ENCODE data around the gene IL20RA. TPM values are rescaled to one million over a fixed set of nuclear protein-coding genes. Genes with fewer than 3 reads are reported as not detected.
"Not testable (repeated sequence)": the region's sequence is repeated elsewhere in the genome, so short reads cannot be mapped to it uniquely, and the experiment has no call there.

The IL20RA gene
- total RNA-seq, 2 donors from 2014 or later = 0.06 TPM; not detected in 1

DNA sequence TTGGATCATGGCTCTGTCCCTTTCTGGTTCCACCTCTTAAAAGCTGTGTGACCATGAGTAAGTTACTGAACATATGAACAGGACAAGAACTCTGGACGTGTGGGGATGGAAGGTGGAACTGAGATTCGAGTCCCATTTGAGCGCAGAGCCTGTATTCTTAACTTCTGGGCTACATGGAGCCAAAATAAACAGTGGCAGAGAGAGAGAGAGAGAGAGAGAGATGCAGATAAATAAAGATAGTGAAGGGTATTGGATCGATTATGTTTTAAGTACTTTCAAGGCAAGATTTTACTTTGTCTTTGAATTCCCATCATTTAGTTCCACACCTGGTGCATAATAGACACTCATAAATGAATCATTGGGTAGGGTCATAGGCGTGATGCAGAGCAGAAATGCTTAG is 82.9 kb downstream of the IL20RA start:
- H3K36me3 Mint-ChIP-seq (ENCODE audit: low read depth) = no peaks in the 10 kb centered on the region
- no peak overlapping the region for H3K27ac Mint-ChIP-seq
- H3K27me3 Mint-ChIP-seq = peaks cover 13% of the 10 kb centered on the region
- no peaks in the 10 kb centered on the region for H3K4me1 Mint-ChIP-seq
- H3K4me3 Mint-ChIP-seq = no peak overlapping the region
- no peaks in the 10 kb centered on the region for H3K9me3 Mint-ChIP-seq
- no peak for ATAC-seq (replicated peaks)

DNA sequence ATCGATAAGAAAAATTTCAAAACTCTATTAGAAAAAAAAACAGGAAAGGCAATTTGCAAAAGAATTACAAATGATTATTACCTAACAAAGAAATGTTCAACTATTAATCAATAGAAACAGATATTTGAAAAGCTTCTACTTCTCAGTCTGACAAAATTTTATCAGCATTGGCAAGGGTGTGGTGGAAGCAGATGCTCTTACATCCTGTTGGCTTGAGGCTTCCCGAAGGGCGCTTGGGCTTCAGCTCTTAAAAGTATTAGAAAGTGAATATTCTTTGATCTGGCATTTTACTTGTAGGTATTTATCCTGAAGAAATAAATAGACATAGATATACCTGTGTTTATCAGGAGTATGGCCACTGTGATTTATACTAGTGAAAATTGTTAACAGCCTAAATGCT is 84.0 kb downstream of the IL20RA start:
- Mint-ChIP-seq H3K4me3 (no peak overlapping the region), H3K9me3 (no peaks in the 10 kb centered on the region), H3K4me1 (no peaks in the 10 kb centered on the region)

DNA sequence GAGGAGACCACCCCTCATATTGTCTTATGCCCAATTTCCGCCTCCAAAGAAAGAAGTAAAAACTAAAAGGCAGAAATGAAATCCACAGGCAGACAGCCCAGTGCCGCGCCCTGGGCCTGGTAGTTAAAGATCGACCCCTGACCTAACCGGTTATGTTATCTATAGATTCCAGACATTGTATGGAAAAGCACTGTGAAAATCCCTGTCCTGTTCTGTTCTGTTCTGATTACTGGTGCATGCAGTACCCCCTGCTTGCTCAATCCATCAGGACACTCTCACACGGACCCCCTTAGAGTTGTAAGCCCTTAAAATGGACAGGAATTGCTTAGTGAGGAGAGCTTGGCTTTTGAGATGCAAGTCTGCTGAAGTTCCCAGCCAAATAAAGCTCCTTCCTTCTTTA is 84.8 kb downstream of the IL20RA start:
- H3K27ac Mint-ChIP-seq; H3K4me3 Mint-ChIP-seq; H3K36me3 Mint-ChIP-seq (ENCODE audit: low read depth); H3K9me3 Mint-ChIP-seq; H3K4me1 Mint-ChIP-seq; ATAC-seq (replicated peaks): not testable (repeated sequence)
- peaks cover 17% of the 10 kb centered on the region for H3K27me3 Mint-ChIP-seq

More for the DNA sequence above, 84.0 kb downstream of the IL20RA start:
- Mint-ChIP-seq H3K27me3 (peaks cover 13% of the 10 kb centered on the region), H3K36me3 (ENCODE audit: low read depth) (no peaks in the 10 kb centered on the region), H3K27ac (no peak overlapping the region)
- ATAC-seq (replicated peaks) = no peak

DNA sequence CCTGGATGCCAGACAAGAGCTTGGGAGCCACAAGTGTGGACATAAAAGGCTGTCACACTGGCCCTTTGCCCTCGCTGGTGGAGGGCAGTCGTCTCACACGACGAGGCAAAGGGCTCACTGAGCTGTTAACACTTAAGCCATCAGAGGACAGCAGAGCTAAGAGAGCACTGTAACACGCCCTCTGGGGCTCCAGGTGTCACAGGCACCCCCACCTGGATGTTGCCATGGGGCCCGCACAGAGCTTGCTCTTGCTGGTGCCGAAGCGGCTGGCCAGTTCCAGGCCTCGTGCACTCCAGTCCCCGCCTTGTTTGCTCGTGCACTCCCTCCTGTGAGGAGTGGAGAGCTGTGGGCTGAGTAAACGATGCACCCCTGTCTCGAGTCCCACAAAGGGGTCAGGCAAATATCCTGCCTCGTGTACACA is 85.3 kb downstream of the IL20RA start:
- Mint-ChIP-seq H3K4me1 (no peaks in the 10 kb centered on the region), H3K4me3 (no peak overlapping the region), H3K27me3 (peaks cover 18% of the 10 kb centered on the region), H3K36me3 (ENCODE audit: low read depth) (no peaks in the 10 kb centered on the region), H3K27ac (no peak overlapping the region), H3K9me3 (no peaks in the 10 kb centered on the region)
- ATAC-seq (replicated peaks) = no peak

DNA sequence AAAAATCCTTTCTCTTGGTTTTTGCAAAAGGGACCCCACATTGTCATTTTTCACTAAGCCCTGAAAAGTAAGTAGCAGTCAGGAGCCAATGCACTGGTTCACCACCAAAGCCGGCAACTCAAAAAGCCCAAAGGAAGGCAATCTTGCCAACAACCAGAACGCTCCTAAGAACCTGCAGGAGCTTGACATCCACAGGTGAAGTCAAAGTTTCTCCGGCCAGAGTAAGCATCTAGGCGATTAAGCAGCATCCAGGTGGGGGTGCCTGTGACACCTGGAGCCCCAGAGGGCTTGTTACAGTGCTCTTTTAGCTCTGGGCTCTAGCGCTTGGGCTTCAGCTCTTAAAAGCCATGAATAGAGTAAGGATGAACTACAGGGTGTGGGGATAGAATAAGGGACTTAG is 86.6 kb downstream of the IL20RA start:
- peaks cover 18% of the 10 kb centered on the region for H3K27me3 Mint-ChIP-seq

DNA sequence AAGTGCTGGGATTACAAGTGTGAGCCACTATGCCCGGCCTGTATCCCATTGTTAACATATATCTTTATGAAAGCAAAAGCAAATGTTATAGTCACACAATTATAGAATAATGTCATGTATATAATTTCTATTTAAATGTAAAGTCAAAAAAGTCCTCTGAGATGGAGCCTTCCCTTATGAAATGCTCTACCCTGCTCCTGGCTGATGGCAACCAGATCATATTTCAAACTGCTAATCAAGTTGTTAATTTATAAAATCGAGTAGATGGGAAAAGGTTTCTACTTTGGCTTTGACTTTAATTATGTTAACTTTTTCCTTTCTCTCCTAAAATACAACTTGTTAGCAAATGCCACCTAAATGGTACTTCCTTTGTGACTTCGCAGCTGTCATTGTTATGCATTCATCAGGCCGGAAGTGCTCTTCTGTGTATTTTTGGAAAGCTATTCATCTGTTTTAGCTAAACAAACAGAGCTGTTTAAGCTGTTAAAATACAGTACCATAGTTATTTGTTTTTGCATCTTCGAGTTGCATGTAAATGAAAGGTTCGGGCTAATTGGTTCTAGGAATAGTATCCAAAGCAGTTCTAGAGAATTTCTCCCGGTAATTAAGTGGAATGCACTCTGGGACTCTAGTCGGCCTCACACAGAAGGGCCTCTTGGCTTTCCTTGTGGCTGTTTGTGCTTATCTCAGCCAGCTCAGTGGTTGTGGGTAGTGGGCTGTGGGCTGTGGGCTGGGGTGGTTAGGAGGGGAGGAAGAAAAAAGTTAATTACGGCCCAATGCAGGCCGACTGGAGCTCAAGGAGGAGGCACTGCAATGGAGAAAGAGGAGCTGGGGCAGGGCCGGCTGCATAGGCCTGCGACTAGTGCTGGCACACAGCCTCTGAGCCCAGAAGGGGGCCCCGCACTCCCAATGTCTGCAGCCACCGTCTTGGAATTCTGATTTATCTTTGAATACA is 87.9 kb downstream of the IL20RA start:
- Mint-ChIP-seq H3K27me3 (peaks cover 16% of the 10 kb centered on the region), H3K9me3 (no peaks in the 10 kb centered on the region), H3K4me1 (no peaks in the 10 kb centered on the region), H3K27ac (no peak overlapping the region), H3K4me3 (no peak overlapping the region), H3K36me3 (ENCODE audit: low read depth) (no peaks in the 10 kb centered on the region)
- no peak for ATAC-seq (replicated peaks)

More for the DNA sequence above, 86.6 kb downstream of the IL20RA start:
- ATAC-seq (replicated peaks) = no peak
- Mint-ChIP-seq H3K4me3 (no peak overlapping the region), H3K27ac (no peak overlapping the region), H3K4me1 (no peaks in the 10 kb centered on the region), H3K36me3 (ENCODE audit: low read depth) (no peaks in the 10 kb centered on the region), H3K9me3 (no peaks in the 10 kb centered on the region)

DNA sequence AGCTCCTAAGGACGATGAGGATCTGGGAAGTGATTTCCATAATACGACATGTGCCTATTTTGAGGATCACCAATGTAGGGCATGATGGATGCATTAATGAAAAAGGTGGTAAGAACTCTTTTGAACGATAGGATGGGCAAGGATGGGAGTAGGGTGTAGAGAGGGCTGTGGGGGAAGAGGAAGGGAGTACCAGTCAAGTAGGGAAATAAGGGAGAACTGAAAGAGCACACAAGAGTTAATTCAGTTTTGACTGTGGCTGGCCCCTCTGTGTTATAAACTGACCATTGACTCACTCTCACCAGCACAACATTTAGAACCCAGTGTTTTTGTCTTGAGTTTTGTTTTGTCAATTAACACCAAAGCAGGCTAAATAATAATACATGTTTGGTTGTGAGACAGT is 89.6 kb downstream of the IL20RA start:
- H3K27ac Mint-ChIP-seq = no peak overlapping the region
- peaks cover 13% of the 10 kb centered on the region for H3K27me3 Mint-ChIP-seq
- no peaks in the 10 kb centered on the region for H3K4me1 Mint-ChIP-seq
- no peaks in the 10 kb centered on the region for H3K9me3 Mint-ChIP-seq
- no peak for ATAC-seq (replicated peaks)
- H3K36me3 Mint-ChIP-seq (ENCODE audit: low read depth) = no peaks in the 10 kb centered on the region
- H3K4me3 Mint-ChIP-seq = no peak overlapping the region

DNA sequence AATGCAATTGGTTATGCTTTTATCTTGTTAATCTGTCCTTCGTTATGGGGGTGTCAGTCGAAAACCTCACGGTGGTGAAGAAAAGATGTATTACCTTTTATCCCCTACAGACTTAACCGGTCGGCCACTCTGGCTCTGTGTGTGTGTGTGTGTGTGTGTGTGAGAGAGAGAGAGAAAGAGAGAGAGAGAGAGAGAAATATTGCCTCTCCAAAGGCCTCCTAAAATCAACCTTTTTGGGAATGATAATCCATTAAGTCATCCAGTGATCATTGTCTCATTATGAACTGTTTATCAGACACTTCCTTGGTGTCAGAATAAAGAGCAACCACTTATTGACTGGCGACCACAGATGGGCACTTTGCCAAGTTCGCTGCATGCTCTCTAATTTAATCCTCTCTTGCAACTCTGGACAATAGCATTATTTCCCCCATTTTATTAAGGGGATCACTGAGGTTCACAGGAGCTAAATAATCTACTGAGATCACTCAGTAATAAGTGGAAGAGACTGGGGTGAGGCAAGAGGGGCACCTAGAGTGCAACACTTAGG is 92.0 kb downstream of the IL20RA start:
- ATAC-seq (replicated peaks) = no peak
- no peaks in the 10 kb centered on the region for H3K4me1 Mint-ChIP-seq
- H3K36me3 Mint-ChIP-seq (ENCODE audit: low read depth) = no peaks in the 10 kb centered on the region
- H3K27ac Mint-ChIP-seq = no peak overlapping the region
- peaks cover 8% of the 10 kb centered on the region for H3K27me3 Mint-ChIP-seq
- no peaks in the 10 kb centered on the region for H3K9me3 Mint-ChIP-seq
- H3K4me3 Mint-ChIP-seq = no peak overlapping the region

DNA sequence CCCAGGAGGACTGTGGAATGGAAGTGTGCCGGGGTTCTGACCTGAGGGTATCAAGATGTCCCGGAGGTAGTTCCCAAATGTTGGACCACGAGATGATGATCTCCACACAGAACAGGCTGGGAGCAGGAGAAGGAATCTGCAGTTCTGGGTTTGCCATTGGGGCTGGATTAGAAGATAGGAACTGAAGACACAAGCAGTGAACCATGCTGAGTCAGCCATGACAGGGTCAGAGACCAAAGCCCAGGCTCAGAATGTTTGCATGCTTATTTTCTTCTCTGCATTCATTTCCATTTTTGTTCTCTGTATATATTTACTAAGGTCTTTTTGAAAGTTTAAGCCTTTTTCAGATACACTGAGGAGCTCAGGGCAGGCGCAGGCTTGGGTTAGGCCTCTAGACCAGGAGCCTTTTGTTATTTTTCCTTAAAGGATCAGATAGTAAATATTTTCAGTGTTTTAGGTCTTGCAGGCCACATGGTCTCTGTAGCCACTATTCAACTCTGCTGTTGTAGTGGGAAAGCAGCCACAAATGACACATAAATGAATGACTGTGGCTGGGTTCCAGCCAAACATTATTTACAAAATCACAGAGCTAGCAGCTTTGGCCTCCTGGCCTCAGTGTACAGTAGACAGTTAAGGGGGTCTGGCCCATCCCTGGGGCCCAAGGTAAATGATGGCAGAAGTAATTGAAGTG is 94.2 kb downstream of the IL20RA start:
- H3K27ac Mint-ChIP-seq = no peak overlapping the region
- no peaks in the 10 kb centered on the region for H3K4me1 Mint-ChIP-seq
- ATAC-seq (replicated peaks) = no peak
- H3K4me3 Mint-ChIP-seq = no peak overlapping the region
- H3K9me3 Mint-ChIP-seq = no peaks in the 10 kb centered on the region
- no peaks in the 10 kb centered on the region for H3K36me3 Mint-ChIP-seq (ENCODE audit: low read depth)
- H3K27me3 Mint-ChIP-seq = peaks cover 15% of the 10 kb centered on the region

Other genes with a start within 250 kb of the IL20RA start
- gene PEX7, start 222.4 kb downstream of the IL20RA start, total RNA-seq = 1 to 10 TPM; 3.4 to 5.7 TPM
- gene SLC35D3, start 122.7 kb downstream of the IL20RA start, total RNA-seq = 1 to 10 TPM in 1 of 2 donors, not detected in 1; 1.9 TPM
- gene IL22RA2, start 128.7 kb upstream of the IL20RA start, total RNA-seq = not detected
- 10 to 100 TPM; 20.9 to 26.9 TPM for gene IFNGR1, start 174.4 kb upstream of the IL20RA start, total RNA-seq

Data from activated T-helper 17 cell treated with anti-CD3 and anti-CD28 coated beads, Interleukin-2, amount 50 U/mL, for 72 hours (primary cell).